Iris pigment epithelial cell (primary cell): ENCODE measurements around the gene PDGFRB.

Experiments used
- DNase-seq: peaks from one replicate; pipeline ENCODE4 v3.0.0-alpha.2; 2011; ENCODE audit warnings: low read depth

The PDGFRB gene

GRCh38 chr5:150065886-150066285 is 89.8 kb downstream of the PDGFRB start:
- DNase-seq, result peak; percentile 18

- DNase-seq, result peak; percentile 78
Measured at GRCh38 chr5:150065346-150065745, 90.3 kb downstream of the PDGFRB start.

DNA sequence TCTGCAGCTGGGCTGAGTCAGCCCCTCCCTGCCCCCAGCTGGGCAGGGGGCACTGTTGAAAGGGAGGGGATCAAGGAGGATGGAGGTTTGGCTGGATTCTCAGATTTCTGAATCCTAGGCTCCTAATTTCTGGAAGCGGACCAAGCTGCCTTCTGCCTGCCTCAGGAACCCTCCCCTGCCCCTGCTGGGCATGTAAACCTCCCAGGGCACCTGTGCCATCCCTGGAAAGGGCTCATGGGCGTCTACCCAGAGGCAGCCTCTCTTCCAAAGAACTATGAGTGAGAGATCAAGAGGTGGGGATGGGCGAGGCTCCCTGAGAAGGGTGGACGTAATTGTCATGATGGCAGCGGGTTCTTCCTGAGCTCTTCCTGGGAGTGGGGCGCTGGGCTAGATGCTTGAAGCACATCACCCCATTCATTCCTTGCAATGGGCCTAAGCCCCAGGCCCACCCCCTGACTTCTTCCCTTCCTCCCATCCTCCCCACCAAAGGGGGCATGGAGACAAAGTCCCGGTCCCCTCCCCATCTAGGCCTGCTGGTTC is 90.9 kb downstream of the PDGFRB start:
- DNase-seq, result no peak
